ENCODE results near the gene CDK17. TPM values are rescaled to one million over a fixed set of nuclear protein-coding genes. Genes with fewer than 3 reads are reported as not detected.
A peak's percentile ranks its signal among the peaks of the same experiment; 100 is the strongest.

CDK17 gene
- total RNA-seq, 6 donors from 2014 or later, result 31.5 to 71.8 (median 42.5) TPM

DNA sequence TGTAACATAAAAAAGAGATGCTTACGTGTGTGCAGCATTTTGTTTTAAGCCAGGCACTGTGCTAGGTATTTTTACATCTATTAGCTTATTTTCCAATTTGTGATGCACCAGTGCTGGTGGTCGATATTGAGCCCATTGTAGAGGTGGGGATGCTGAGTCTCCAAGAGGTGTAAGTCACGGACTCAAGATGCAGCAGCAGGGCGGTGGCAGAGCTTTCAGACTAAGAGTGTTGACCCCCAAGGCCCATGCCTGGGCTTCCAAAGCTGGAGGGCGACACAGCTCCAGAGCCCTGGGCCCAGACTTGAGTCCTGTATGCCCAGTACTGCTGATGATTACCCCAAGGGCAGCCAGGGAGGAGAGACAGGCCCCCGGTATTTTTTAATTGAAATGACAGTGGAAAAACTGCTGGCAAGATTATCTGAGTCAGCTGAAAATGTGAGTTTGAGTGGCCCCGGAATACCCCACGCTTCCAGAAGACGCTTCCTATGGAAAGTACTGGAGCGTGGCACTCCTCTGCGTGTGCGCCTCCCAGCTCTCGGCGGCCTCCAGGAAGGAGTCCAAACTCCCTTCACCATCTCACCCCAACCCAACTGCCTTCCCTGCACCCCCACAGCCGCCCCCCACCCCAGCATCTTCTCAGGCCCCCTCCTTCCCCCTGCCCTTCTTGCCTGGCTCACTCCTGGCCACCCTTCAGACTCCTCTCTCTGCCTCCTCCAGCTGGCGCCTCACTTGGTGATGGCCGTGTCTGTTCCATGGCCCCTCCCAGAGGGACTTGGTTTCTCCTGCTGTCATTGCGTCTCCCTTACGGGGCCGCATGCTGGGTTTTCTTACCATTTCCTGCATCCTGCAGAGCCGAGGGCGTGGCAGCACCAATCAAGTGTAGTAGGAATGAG, 165.4 kb downstream of the CDK17 start:
- Histone ChIP-seq H3K4me1 (peaks cover 48 to 58% (median 56%) of the 10 kb centered on the region in 4 donors), H3K27ac (peak overlapping the region in 3 of 4 donors; percentile 16 to 44 (median 39)), H3K4me3 (no peak overlapping the region), H3K36me3 (peaks cover 0 to 3% (median 0%) of the 10 kb centered on the region in 4 donors), H3K9me3 (no peaks in the 10 kb centered on the region), H3K27me3 (no peaks in the 10 kb centered on the region)
- DNase-seq, result peak in 1 of 2 donors; percentile 8
- ATAC-seq (ENCODE audit: low FRiP score in 2 of 2), result no peak
- no peak for TF ChIP-seq EP300 (IDR thresholded peaks at IDR 0.05)
- TF ChIP-seq, protein P1, sequence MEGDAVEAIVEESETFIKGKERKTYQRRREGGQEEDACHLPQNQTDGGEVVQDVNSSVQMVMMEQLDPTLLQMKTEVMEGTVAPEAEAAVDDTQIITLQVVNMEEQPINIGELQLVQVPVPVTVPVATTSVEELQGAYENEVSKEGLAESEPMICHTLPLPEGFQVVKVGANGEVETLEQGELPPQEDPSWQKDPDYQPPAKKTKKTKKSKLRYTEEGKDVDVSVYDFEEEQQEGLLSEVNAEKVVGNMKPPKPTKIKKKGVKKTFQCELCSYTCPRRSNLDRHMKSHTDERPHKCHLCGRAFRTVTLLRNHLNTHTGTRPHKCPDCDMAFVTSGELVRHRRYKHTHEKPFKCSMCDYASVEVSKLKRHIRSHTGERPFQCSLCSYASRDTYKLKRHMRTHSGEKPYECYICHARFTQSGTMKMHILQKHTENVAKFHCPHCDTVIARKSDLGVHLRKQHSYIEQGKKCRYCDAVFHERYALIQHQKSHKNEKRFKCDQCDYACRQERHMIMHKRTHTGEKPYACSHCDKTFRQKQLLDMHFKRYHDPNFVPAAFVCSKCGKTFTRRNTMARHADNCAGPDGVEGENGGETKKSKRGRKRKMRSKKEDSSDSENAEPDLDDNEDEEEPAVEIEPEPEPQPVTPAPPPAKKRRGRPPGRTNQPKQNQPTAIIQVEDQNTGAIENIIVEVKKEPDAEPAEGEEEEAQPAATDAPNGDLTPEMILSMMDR (IDR thresholded peaks at IDR 0.05), result no peak
- no peak for TF ChIP-seq POLR2AphosphoS5 (IDR thresholded peaks at IDR 0.05)
- TF ChIP-seq POLR2A (IDR thresholded peaks at IDR 0.05), result no peak
- WGBS, 2 donors, result 71 to 86% methylated on average over 22 of the region's 22 CpGs

DNA sequence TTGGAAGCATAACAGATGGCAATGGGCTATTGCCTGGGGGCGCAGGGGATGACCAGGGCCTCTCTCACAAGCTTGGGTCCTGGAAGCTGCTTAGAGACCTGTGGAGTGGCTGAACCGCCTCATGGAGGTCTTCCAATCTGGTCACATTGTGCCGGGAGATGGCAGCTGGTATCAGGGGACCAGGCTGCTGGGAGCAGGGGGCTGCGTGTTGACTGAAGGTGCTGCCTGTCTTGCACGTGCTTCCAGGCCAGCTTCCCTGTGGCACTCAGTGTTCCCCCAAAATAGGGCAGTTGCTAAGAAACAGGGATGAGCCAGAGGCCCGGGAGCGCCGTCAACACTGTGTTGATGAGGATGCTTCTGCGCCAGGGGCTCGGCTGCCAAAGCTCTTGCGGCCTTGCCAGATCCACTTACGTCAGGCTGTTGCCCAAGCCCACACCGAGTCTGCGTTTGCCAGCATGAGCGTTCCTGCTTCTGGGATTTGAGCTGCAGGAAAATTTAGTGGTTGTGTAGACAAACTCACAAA, 166.2 kb downstream of the CDK17 start:
- Histone ChIP-seq H3K27me3 (no peaks in the 10 kb centered on the region), H3K36me3 (peaks cover 0 to 3% (median 0%) of the 10 kb centered on the region in 4 donors), H3K4me3 (no peak overlapping the region), H3K9me3 (no peaks in the 10 kb centered on the region), H3K27ac (peak overlapping the region; percentile 44 to 72 (median 61)), H3K4me1 (peaks cover 45 to 49% (median 48%) of the 10 kb centered on the region in 4 donors)
- TF ChIP-seq EP300 (IDR thresholded peaks at IDR 0.05) (peak in 1 of 4 donors; percentile 89), POLR2AphosphoS5 (IDR thresholded peaks at IDR 0.05) (peak; percentile 33 to 76), POLR2A (IDR thresholded peaks at IDR 0.05) (no peak)
- peak; percentile 65 to 77 for ATAC-seq (ENCODE audit: low FRiP score in 2 of 2)
- DNase-seq, result peak; percentile 46 to 90
- WGBS, 2 donors, result 65% methylated on average over 15 of the region's 15 CpGs; no CpG with 5 or more reads in 1 of the 2 donors

DNA sequence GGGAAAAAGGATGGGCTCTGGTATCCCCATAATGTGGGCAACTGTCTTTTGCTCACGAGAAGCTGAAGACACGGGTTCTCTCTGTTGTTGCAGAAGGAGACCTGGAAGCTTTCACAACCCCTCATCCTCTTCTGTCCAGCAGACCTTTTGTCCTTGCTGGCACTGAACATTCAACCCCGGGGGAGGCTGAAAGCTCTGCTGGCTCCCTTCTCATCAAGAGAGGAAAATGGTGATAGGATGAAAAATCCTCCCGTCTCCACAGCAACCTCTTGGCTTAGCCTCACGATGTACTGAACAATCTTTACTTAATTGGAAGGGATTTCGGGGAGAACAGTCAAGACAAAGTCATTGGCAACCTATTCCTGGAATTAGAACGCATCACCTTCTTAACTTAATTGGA, 167.1 kb downstream of the CDK17 start:
- Histone ChIP-seq H3K9me3 (no peaks in the 10 kb centered on the region), H3K4me1 (peaks cover 38 to 42% (median 40%) of the 10 kb centered on the region in 4 donors), H3K27ac (peak overlapping the region in 2 of 4 donors; percentile 62 to 72), H3K4me3 (no peak overlapping the region), H3K27me3 (no peaks in the 10 kb centered on the region), H3K36me3 (peaks cover 0 to 3% (median 0%) of the 10 kb centered on the region in 4 donors)
- TF ChIP-seq POLR2AphosphoS5 (IDR thresholded peaks at IDR 0.05) (no peak), POLR2A (IDR thresholded peaks at IDR 0.05) (no peak)
- TF ChIP-seq, protein P1 (IDR thresholded peaks at IDR 0.05), result no peak
- ATAC-seq (ENCODE audit: low FRiP score in 2 of 2) (peak in 1 of 2 donors; percentile 9), DNase-seq (no peak)
- 84 to 85% methylated on average over 7 of the region's 7 CpGs for WGBS, 2 donors

DNA sequence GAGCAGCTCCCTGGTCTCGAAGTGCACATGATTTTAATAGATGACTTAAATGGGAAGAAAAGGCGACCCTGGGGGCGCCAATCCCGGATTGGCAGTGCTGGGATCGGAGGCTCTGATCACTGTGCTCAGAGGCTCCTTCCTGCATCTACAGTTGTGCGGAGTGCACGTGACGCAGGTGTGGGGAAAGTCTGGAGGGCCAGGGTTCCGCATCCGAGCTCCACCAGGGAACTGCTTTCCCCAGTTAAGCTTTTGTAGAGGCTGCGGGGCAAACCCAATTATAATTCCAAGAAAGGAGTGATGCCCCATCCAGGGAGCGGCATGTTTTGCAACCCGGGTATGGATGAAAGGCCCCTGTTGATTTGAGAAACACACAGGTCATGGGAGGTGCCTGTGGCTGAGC, 169.6 kb downstream of the CDK17 start:
- Histone ChIP-seq H3K4me3 (no peak overlapping the region), H3K27ac (no peak overlapping the region), H3K4me1 (peaks cover 12 to 23% (median 21%) of the 10 kb centered on the region in 4 donors), H3K36me3 (peaks cover 0 to 20% (median 3%) of the 10 kb centered on the region in 4 donors), H3K27me3 (no peaks in the 10 kb centered on the region), H3K9me3 (no peaks in the 10 kb centered on the region)
- DNase-seq (peak in 1 of 2 donors; percentile 20), ATAC-seq (ENCODE audit: low FRiP score in 2 of 2) (no peak)
- WGBS, 2 donors, result 89 to 91% methylated on average over 13 of the region's 13 CpGs
- TF ChIP-seq, protein P1 (IDR thresholded peaks at IDR 0.05), result no peak
- TF ChIP-seq POLR2A (IDR thresholded peaks at IDR 0.05) (no peak), EP300 (IDR thresholded peaks at IDR 0.05) (no peak)

DNA sequence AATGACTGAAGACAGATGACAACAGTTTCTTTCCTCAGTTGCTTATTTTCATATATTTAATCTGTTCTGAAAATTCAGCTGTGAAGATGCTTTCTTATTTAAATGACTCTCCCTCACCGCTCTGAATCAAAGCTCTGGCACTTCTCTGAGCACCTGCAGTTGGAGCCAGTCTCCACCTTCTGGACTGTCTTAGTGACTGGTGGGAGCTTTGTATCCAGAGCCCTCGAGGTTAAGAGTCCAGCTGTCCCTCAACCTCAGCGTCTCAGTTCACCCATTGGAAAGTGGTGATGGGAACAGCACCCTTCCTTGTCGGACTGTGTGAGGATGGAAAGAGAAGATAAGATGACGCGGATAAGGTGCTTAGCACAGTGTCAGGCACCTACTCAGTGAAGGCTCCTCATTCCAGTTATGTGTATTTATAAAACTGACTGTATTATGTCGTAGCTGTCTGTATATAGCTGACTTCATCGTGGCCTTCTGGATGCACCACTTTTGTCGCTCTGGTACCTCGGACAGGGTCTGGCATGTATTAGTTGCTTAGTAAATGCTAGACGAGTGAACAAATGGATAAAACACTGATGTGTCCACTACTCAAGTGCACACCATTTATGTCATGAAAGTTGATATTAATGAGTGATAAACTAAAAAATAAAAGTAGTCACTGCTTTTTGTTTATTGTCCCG, 171.5 kb downstream of the CDK17 start:
- H3K27ac ChIP-seq, result no peak overlapping the region
- 77 to 84% methylated on average over 11 to 12 of the region's 12 CpGs for WGBS, 2 donors

More for the DNA sequence above, 171.5 kb downstream of the CDK17 start:
- DNase-seq (no peak), ATAC-seq (ENCODE audit: low FRiP score in 2 of 2) (no peak)
- H3K9me3 ChIP-seq, result no peaks in the 10 kb centered on the region
- peaks cover 0 to 33% (median 5%) of the 10 kb centered on the region in 4 donors for H3K36me3 ChIP-seq
- no peaks in the 10 kb centered on the region for H3K27me3 ChIP-seq
- no peak overlapping the region for H3K4me3 ChIP-seq
- TF ChIP-seq, protein P1 (IDR thresholded peaks at IDR 0.05), result no peak
- no peak for TF ChIP-seq POLR2AphosphoS5 (IDR thresholded peaks at IDR 0.05)
- TF ChIP-seq POLR2A (IDR thresholded peaks at IDR 0.05), result no peak
- TF ChIP-seq EP300 (IDR thresholded peaks at IDR 0.05), result no peak
- H3K4me1 ChIP-seq, result peaks cover 7 to 25% (median 20%) of the 10 kb centered on the region in 4 donors
